Endothelial cell of umbilical vein (primary cell): ENCODE results near the gene DIAPH3. TPM values are rescaled to one million over a fixed set of nuclear protein-coding genes. Genes with fewer than 3 reads are reported as not detected.

Experiments used
- BruUV-seq: library from RNA; stranded (reverse); fragments of 400-500 nt; replicated peaks from 2 replicates; lab custom pipeline; 2021; lab: Mats Ljungman, UMichigan
- CTCF ChIA-PET: fragments of 300-600, 350-600 bp; sonication (Branson Sonifier 250); formaldehyde crosslinking; loops from one replicate; lab custom pipeline; 2021; ENCODE audit warnings: antibody characterized with exemption, inconsistent platforms; lab: Charles Lee
- POLR2A ChIA-PET: fragments of 300-600, 350-600 bp; sonication (Branson Sonifier 250); formaldehyde crosslinking; loops from one replicate; lab custom pipeline; 2021; ENCODE audit warnings: antibody characterized with exemption, inconsistent platforms; lab: Charles Lee
- DNase-seq: peaks from one replicate; pipeline ENCODE4 v3.0.0-alpha.2; 2011; ENCODE audit warnings: low read depth, low spot score
- FAIRE-seq: peaks from 2 replicates; lab custom pipeline; 2011; peaks lifted over from hg19 to GRCh38; lab: Jason Lieb, UNC
- H2AFZ ChIP-seq: 2 replicates; pipeline ENCODE4 v1.6.0; 2012; ENCODE audit warnings: low read depth, low read length, control low read depth, inconsistent platforms
- H3K27ac ChIP-seq: 2 replicates; pipeline ENCODE4 v1.5.1; 2011; ENCODE audit warnings: low read depth, mild to moderate bottlenecking, control low read depth, low read length, moderate library complexity; ENCODE audit not compliant: insufficient read depth
- H3K27me3 ChIP-seq, 2 experiments: 2 replicates each; pipeline versions ENCODE4 v1.6.0 to v1.6.1; 2011; ENCODE audit warnings: low read length in 2 of 2, mixed read lengths in 1 of 2; ENCODE audit not compliant: control insufficient read depth in 2 of 2, insufficient read depth in 2 of 2
- H3K36me3 ChIP-seq, 2 experiments: 2 replicates in 1 of 2; 3 replicates in 1 of 2; pipeline ENCODE4 v1.5.1; 2011; ENCODE audit warnings: low read length in 2 of 2, mild to moderate bottlenecking in 1 of 2, moderate library complexity in 1 of 2; ENCODE audit not compliant: control insufficient read depth in 2 of 2, insufficient read depth in 2 of 2; ENCODE audit errors: extremely low read depth in 1 of 2
- H3K4me1 ChIP-seq: 3 replicates; pipeline ENCODE4 v1.5.1; 2011; ENCODE audit warnings: mild to moderate bottlenecking, low read length; ENCODE audit not compliant: control insufficient read depth, insufficient read depth; ENCODE audit errors: extremely low read depth
- H3K4me2 ChIP-seq: 2 replicates; pipeline ENCODE4 v1.6.1; 2011; ENCODE audit warnings: low read length, control low read depth, mixed read lengths; ENCODE audit not compliant: insufficient read depth
- H3K4me3 ChIP-seq, 3 experiments: fragments of 200-600 bp in 1 of 3; sonication (generic), shearing (Covaris generic) in 1 of 3; replicated peaks in 1 of 3; 2 replicates each; pipeline ENCODE4 v1.5.1; 2011 to 2016; ENCODE audit warnings: control low read depth in 3 of 3, low read length in 3 of 3, mild to moderate bottlenecking in 2 of 3, inconsistent platforms in 1 of 3, low read depth in 1 of 3, moderate library complexity in 1 of 3; ENCODE audit not compliant: insufficient read depth in 1 of 3
- H3K79me2 ChIP-seq: 2 replicates; pipeline ENCODE4 v1.6.0; 2012; ENCODE audit warnings: low read length, inconsistent platforms; ENCODE audit not compliant: control insufficient read depth, insufficient read depth
- H3K9ac ChIP-seq: replicated peaks from 2 replicates; pipeline ENCODE3; 2011; ENCODE audit warnings: low read length, control low read depth; ENCODE audit not compliant: insufficient read depth; ENCODE audit errors: extremely low read depth
- H3K9me1 ChIP-seq: replicated peaks from 3 replicates; pipeline ENCODE4 v1.6.0; 2011; ENCODE audit warnings: mild to moderate bottlenecking, low read length; ENCODE audit not compliant: control insufficient read depth, insufficient read depth; ENCODE audit errors: extremely low read depth
- H3K9me3 ChIP-seq: replicated peaks from 2 replicates; pipeline ENCODE4 v1.5.1; 2012; ENCODE audit warnings: low read length, inconsistent platforms; ENCODE audit not compliant: control insufficient read depth, insufficient read depth
- H4K20me1 ChIP-seq: replicated peaks from 2 replicates; pipeline ENCODE3; 2011; ENCODE audit warnings: mild to moderate bottlenecking, low read length; ENCODE audit not compliant: control insufficient read depth, insufficient read depth; ENCODE audit errors: extremely low read depth
- CTCF ChIP-seq, 2 donors: IDR thresholded peaks; 1 replicate in 1 of 2; 2 replicates in 1 of 2; pipeline ENCODE4 v1.5.1; 2011; ENCODE audit warnings: low read length in 2 of 2, mild to moderate bottlenecking in 2 of 2, moderate library complexity in 2 of 2, control low read depth in 1 of 2, inconsistent platforms in 1 of 2, low read depth in 1 of 2; ENCODE audit not compliant: insufficient read depth in 1 of 2; ENCODE audit errors: extremely low read depth in 1 of 2
- EZH2 ChIP-seq: IDR thresholded peaks from 2 replicates; pipeline ENCODE4 v1.6.1; 2012; ENCODE audit warnings: borderline replicate concordance, low read depth, mild to moderate bottlenecking, moderate library complexity, low read length, inconsistent platforms; ENCODE audit not compliant: severe bottlenecking
- FOS ChIP-seq: IDR thresholded peaks from 2 replicates; pipeline ENCODE4 v1.6.1; 2011; ENCODE audit warnings: mild to moderate bottlenecking, low read length, moderate library complexity, borderline replicate concordance; ENCODE audit not compliant: insufficient read depth
- GATA2 ChIP-seq: IDR thresholded peaks from 2 replicates; pipeline ENCODE4 v1.7.0; 2011; ENCODE audit warnings: low read depth, mild to moderate bottlenecking, moderate library complexity, mixed read lengths, low read length; ENCODE audit not compliant: insufficient read length, insufficient read depth
- JUN ChIP-seq: IDR thresholded peaks from 2 replicates; pipeline ENCODE4 v1.6.1; 2011; ENCODE audit warnings: borderline replicate concordance, low read depth; ENCODE audit not compliant: insufficient read length, insufficient read depth
- MAX ChIP-seq: IDR thresholded peaks from 2 replicates; pipeline ENCODE4 v1.6.1; 2011; ENCODE audit not compliant: insufficient read depth, insufficient read length
- MYC ChIP-seq: IDR thresholded peaks from one replicate; pipeline ENCODE4 v1.6.1; 2011; ENCODE audit warnings: mild to moderate bottlenecking, low read depth, low read length
- POLR2A ChIP-seq: IDR thresholded peaks from 2 replicates; pipeline ENCODE4 v1.6.1; 2012; ENCODE audit warnings: low read depth, mild to moderate bottlenecking, control low read depth, low read length
- POLR2AphosphoS5 ChIP-seq: IDR thresholded peaks from 2 replicates; pipeline ENCODE4 v1.6.1; 2012; ENCODE audit warnings: low read depth, mild to moderate bottlenecking, control low read depth, low read length, moderate library complexity; ENCODE audit not compliant: insufficient read depth
- dilution Hi-C: fragments of 300-500 bp; cut with MboI; formaldehyde crosslinking; loops from one replicate; pipeline ENCODE4 v1.15.0; 2019; ENCODE audit warnings: low sequenced_read_pairs; ENCODE audit not compliant: extremely low pct_ligation_motif_present
- intact Hi-C: fragments of 100-400 bp; cut with micrococcal nuclease; formaldehyde crosslinking; loops from one replicate; pipeline ENCODE4 v1.10.0; 2022
- polyA plus RNA-seq, 4 experiments: library from polyadenylated mRNA; depleted of rRNA in 3 of 4; stranded (reverse) in 3 of 4; unstranded in 1 of 4; fragments of >200 nt; gene quantifications; 2 replicates each; pipeline versions ENCODE4 v1.2.1 to v1.2.3, GENCODE V29; 2011 to 2012; ENCODE audit warnings: missing spikeins in 1 of 4
- total RNA-seq: library from RNA; stranded (reverse); gene quantifications from 2 replicates; pipeline ENCODE4 v1.2.3, GENCODE V29; 2021

Gene DIAPH3
- total and polyA plus RNA-seq, 2 donors (not counting 3 experiments of a cell fraction or from before 2014, with no cell fraction given), result 9.9 to 44.0 TPM

- no peak overlapping the region for H3K9ac ChIP-seq
- peaks cover 29% of the 10 kb centered on the region for H3K4me1 ChIP-seq
- no TSS peak for BruUV-seq
- H4K20me1 ChIP-seq, result no peaks in the 10 kb centered on the region
- peak; percentile 32 for DNase-seq
- no peak overlapping the region for H2AFZ ChIP-seq
- intact Hi-C loops (no loop called here), dilution Hi-C loops (no loop called here)
- H3K4me2 ChIP-seq, result no peak overlapping the region
- TF ChIP-seq GATA2 (no peak), MYC (no peak), EZH2 (no peak), CTCF (IDR thresholded peaks at IDR 0.05; ENCODE audit: extremely low read depth in 1 of 2, insufficient read depth in 1 of 2, low read depth in 1 of 2, low read length in 2 of 2) (no peak), POLR2AphosphoS5 (no peak), POLR2A (no peak), JUN (no peak), MAX (no peak), FOS (no peak)
- FAIRE-seq, result no peak
- no peaks in the 10 kb centered on the region for H3K9me3 ChIP-seq
- H3K36me3 ChIP-seq, result no peaks in the 10 kb centered on the region
- no peaks in the 10 kb centered on the region for H3K9me1 ChIP-seq
- H3K79me2 ChIP-seq, result peaks cover 97% of the 10 kb centered on the region
- no peak overlapping the region for H3K27ac ChIP-seq
- CTCF ChIA-PET, result interaction anchor here (0.8 to 2.8 kb wide), 2 partner anchors 8 to 9 kb away, joined by 3 to 10 read pairs; no protein-coding TSS in a partner anchor
- H3K27me3 ChIP-seq, result no peaks in the 10 kb centered on the region
- no peak overlapping the region for H3K4me3 ChIP-seq
- POLR2A ChIA-PET, result no interaction called here
Observed at GRCh38 chr13:60146471-60146870, 17.3 kb downstream of the DIAPH3 start.
